NOMO-1 treated with DMSO at 0.1 percent for 48 hours (cell line): ENCODE data around the gene NPIPB6.
A peak's percentile ranks its signal among the peaks of the same experiment; 100 is the strongest.
"Not testable (repeated sequence)": the region's sequence is repeated elsewhere in the genome, so short reads cannot be mapped to it uniquely, and the experiment has no call there.

Experiments
- DNase-seq: peaks from one replicate; lab custom pipeline; 2025; ENCODE audit not compliant: unreplicated experiment; lab: John Stamatoyannopoulos, UW

Gene NPIPB6

DNA sequence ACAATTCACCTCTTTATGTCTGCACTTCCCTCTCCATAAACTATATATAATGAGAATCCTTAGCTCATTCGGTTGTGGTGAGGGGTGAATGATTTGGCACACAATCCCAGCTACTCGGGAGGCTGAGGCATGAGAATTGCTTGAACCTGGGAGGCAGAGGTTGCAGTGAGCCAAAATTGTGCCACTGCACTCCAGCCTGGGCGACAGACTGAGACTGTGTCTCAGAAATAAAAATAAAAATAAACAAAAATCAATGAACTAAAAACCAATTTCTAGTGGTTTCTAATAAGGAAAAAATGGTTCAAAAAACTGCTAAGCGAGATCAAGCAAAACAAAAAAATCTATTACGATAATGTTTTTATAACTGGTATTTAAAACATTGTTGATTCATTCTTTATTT lies at the start of gene NPIPB6:
Gene NPIPB6 (minus strand): TSS at position 101 of the 400 bp plus-strand sequence. CDS start 686 bp downstream, outside the sequence.
- DNase-seq: not testable (repeated sequence)

DNA sequence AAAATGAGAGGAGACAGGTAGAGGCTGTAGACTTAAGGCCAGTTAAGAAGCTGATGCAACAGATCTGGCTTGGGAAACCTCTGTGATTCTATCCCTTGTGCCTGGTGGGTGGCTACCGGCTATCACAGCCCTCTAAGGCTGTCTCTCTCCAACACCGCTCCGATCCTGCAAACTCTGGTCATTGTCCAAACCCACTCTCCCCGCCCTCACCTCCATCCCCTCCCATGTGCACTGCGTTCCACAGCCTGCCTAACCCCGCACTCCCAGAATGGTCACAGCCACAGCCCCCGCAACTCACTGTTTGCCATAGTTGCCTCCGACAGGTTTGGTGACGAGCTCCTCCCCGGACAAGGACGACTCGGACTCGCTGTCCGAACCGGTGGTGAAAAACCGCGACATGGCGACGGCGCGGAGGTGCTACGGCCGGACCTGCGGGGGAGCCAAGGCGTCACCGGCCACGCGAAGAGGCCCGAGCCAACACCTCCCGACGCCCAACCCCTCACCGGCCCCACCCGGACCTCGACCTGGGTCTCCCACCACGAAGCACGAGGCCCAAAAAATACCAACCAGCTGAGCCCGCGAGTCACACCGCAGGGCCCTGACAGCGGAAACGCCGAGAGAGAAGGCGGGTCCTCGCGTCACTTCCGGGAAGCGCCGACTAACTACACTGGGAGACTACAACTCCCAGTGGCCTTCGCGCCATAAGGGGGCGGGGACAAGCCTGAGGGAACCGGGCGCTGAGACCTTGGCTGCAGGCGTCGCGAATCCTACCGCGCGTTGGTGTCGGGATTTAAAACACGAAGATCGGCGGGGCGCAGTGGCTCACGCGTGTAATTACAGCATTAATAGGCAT lies 40.1 kb upstream of the NPIPB6 start, which contains the start of gene EIF3CL:
Gene EIF3CL (minus strand): TSS at position 622 of the 853 bp plus-strand sequence. CDS start 223 bp downstream, at position 399.
- DNase-seq: not testable (repeated sequence)

DNA sequence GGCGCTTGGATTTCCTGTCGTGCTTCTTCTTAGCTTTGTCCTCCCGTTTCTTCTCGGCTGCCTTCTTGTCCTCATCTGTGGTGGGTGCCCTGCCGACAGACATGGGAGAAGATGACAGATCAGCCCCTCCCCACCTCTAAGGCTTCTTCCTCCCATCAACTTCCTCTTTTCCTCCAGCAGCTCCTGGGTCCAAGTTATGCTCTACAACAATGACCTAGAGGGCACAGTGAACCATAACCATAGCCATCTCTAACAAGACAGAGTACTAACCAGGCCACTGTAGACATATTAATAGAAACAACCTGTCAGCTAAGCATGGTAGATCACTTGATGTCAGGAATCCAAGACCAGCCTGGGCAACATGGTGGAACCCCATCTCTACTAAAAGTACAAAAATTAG lies 28.7 kb upstream of the NPIPB6 start:
- DNase-seq: not testable (repeated sequence)

DNA sequence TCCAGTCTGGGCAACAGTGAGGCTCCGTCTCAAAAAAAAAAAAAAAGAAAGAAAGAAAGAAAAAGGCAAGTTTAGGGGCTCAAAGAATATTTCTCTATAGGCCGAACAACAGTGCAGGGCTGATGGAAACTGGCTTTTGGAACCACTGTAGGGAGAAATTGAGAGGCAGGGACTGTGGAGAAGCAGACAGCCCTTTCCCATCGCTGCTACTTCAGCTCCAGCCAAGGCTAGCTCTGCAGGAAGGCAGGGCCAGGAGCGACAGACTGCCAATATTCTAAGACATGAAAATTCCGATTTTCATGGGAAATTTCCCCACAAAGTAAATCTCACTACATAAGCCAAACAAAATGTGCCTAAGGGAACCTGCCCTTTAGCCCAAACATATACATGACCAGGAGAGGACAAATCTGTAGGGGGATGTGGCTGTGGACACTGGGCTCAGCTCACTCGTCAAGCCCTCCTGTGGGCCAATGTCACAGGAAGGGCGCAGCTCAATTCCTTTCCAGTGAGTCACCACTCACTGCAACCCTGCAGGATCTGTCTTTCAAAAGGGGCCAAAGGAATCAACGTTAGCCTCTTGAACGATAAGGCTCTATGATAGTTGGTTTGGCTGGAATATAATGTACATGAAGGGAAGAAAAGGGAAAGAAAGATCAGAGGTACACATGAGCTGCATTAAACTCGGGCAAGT lies 19.0 kb upstream of the NPIPB6 start:
- not testable (repeated sequence) for DNase-seq

DNA sequence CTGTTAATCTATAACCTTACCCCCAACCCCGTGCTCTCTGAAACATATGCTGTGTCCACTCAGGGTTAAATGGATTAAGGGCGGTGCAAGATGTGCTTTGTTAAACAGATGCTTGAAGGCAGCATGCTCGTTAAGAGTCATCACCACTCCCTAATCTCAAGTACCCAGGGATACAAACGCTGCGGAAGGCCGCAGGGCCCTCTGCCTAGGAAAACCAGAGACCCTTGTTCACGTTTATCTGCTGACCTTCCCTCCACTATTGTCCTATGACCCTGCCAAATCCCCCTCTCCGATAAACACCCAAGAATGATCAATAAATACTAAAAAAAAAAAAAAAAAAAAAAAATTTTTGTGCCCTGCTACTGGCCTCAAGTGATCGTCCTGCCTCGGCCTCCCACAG lies 14.5 kb upstream of the NPIPB6 start:
- DNase-seq: not testable (repeated sequence)

DNA sequence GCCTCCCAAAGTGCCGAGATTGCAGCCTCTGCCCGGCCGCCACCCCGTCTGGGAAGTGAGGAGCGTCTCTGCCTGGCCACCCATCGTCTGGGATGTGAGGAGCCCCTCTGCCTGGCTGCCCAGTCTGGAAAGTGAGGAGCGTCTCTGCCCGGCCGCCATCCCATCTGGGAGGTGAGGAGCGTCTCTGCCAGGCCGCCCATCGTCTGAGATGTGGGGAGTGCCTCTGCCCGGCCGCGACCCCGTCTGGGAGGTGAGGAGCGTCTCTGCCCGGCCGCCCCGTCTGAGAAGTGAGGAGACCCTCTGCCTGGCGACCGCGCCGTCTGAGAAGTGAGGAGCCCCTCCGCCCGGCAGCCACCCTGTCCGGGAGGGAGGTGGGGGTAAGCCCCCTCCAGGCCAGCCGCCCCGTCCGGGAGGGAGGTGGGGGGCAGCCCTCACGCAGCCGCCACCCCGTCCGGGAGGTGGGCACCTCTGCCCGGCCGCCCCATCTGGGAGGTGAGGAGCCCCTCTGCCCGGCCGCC lies 13.9 kb upstream of the NPIPB6 start:
- DNase-seq: not testable (repeated sequence)

DNA sequence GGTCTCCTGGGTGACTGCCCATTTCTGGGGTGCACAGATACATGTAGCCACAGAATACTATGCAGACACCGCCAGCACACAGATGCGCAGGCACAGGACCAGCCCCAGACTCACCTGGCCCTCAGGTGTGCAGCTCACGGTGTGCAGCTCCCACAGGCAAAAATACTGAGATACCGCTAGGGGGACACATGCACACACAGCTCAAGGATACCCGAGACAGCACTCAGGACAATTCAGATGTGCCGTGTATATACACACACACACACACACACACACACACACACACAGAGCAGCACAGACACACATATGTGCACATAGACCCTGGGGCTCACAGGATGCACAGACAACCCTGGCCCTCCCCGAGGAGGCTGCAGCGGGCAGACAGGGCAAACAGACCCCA lies 11.8 kb upstream of the NPIPB6 start:
- not testable (repeated sequence) for DNase-seq

DNA sequence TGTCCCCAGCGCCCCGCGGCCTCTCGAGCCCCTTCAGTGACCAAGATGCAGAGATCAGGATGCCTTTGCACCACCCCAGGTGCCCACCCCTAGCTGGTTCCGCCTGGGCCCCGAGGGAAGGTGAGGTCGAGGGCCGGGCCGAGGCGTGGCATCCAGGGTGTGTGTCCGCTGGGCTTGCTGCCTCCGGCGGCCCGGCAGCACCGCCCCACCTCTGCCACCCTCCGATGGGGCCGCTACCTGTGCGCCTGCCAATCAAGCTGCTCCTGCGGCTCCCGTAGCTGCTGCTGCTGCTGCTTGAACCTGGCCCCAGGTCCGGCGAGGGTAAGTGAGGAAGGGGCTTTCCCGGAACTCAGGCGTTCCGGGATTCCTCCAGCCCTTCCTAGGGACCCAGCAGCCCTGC lies 11.0 kb upstream of the NPIPB6 start:
- DNase-seq: not testable (repeated sequence)

DNA sequence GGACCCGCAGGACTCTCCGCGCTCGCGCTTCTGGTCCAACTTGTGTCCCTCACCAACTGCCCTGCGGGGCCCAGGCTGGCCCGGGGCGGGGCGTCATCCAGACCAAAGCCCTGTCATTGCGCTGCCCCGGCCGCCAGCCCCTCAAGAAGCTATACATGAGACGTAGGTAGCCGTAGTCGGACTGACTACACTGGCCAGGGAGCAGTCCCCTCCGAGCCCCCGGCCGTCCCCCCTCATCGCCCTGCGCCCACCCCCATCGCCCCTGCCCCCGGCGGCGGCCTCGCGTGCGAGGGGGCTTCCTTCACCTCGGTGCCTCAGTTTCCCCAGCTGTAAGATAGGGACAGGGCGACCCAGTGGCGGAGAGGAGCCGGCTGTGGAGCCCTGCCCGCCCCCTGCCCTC lies 4.6 kb upstream of the NPIPB6 start:
- not testable (repeated sequence) for DNase-seq

DNA sequence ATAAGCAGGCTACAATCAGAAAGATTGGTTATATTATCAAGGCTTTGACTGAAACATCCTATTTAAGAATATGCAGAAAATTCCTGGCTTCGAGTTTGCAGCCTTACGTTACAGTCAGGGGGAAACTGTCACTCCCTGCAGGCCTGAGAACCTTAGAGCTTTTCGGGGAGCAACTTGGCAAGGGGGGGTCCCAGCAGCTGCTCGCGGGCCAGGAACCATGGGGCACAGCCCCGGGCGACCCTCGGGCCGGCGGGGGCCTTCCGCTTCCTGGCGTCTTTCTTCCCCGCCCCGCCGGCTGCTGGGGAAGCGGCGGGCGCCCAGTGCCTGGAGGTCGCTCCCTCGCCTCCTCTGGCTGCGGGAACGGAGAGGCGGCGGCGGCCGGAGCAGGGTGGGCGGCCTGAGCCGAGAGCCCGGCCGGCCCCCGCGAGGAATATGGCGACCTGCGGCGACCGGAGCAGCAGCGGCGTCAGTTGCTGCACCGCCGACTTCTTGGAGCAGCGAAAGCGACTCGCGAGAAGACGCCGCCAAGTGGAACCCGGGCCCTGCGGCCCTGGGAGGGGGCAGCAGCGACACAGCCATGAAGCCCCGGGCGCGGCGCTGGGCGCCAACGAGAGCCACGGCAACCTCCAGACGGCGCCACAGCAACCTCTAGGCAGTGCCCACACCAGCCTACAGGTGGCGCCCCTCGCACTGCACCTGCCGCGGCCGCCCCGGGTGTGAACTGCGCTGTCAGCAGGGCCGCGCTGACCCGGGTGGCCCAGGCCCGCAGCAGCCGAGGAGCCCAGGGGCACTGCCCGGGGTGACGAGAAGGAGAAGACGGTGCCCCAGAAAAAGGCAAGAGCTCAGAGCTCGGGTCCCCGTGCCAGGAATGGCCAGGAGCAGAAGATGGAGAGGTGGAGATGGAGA lies 1.2 kb upstream of the NPIPB6 start:
- DNase-seq: not testable (repeated sequence)

DNA sequence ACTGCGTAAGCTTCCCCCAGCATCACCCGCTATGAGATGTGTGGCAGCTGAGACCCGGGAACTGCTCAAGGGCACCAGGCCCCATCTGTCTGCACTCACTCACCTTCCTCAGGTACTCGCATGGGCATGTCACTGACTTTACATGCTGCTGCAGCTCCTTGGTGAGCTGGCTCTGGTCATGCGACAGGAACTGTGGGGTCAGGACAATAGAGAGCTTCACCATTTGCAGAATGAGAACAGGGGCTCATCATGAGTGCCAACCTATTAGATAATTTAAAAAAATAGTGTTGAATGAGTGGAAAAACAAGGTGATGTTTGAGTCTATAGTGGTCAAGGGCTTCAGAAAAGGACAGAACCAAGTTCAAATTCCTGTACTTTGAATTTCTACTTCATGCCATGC lies 708 bp downstream of the NPIPB6 start:
- not testable (repeated sequence) for DNase-seq

DNA sequence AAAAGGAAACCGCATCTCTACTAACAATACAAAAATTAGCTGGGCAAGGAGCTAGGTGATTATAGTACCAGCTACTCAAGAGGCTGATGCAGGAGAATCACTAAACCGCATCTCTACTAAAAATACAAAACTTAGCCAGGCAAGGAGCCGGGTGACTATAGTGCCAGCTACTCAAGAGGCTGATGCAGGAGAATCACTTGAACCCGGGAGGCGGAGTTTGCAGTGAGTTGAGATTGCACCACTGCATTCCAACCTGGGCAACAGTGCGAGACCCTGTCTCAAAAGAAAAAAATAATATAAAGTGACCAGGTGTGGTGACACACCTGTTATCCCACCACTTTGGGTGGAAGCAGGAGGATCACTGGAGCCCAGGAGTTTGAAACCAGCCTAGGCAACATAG lies 25.1 kb downstream of the NPIPB6 start:
- DNase-seq: not testable (repeated sequence)

DNA sequence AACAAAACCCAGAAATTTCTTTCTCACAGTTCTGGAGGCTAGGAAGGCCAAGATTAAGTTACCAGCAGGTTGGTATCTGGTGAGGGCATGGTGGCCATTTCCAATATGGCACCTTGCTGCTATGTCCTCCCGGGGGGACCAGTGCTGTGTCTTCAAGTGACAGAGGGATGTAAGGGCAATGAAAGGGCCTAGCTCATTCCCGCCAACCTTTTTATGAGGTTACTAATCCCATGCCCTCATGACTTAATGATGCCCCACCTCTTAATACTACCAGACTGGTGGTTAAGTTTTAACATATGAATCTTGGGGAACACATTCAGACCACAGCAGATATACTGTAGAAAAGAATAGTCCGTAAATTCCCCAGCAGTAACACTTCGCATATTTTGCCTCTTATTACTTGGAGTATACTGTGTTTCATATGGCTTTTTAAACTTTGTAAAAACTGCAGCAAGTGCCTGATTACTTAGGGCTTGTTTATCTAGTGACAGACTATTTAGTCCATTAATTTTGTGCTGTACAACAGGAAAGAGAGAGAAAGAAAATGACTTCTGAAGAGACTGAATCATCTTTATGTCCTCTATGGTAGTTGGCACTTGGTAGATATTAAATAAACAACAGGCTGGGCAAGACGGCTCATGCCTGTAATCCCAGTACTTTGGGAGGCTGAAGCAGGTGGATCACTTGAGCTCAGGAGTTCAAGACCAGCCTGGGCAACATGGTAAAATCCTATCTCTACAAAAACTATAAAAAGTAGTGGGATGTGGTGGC lies 26.2 kb downstream of the NPIPB6 start:
- DNase-seq: not testable (repeated sequence)

DNA sequence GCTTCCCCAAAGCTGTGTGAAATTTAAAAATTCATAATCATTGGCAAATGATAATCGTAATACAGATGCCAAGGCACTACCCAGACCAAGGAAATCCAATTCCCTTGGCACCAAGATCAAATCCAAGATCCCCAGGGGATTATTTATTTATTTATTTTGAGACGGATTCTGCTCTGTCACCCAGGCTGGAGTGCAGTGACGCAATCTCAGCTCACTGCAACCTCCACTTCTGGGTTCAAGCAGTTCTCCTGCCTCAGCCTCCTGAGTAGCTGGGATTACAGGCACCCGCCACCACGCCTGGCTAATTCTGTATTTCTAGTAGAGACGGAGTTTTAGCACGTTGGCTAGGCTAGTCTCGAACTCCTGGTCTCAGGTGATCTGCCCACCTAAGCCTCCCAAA lies 27.6 kb downstream of the NPIPB6 start:
- DNase-seq: not testable (repeated sequence)

DNA sequence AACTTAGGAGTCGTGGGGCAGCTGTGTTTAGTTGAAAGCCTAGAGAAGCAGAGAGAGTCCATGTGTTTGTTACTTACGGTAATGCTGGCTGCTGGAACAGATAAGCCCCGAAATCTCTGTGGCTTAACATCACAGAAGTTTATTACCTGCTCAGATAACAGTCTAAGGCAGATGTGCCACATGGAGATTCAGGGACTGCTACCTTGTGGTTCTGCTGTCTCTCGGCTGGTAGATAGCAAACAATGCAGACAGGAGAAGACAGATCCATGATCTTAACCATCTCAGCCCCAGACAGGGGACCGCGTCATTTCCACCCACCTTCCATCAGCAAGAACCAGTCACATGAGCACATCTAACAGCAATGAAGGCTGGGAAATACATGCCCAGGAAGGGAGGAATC lies 30.7 kb downstream of the NPIPB6 start:
- DNase-seq: not testable (repeated sequence)

DNA sequence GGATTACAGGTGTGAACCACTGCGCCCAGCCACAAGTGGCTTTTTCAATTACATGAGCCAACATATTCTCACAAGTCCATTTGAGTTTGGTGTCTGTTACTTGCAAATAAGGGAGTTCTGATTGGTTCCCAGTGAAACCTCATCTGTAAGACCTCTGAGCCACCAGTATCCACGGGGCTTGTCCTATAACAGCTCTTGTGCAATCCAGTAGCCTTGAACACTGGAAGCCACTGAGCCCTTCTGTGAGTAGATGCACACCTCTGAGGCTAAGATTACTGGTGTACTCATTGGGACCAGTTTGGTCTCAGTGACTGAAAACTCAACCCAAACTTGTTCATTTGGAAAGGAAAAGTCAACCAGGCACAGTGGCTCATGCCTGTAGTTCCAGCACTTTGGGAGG lies 32.3 kb downstream of the NPIPB6 start:
- DNase-seq: not testable (repeated sequence)

DNA sequence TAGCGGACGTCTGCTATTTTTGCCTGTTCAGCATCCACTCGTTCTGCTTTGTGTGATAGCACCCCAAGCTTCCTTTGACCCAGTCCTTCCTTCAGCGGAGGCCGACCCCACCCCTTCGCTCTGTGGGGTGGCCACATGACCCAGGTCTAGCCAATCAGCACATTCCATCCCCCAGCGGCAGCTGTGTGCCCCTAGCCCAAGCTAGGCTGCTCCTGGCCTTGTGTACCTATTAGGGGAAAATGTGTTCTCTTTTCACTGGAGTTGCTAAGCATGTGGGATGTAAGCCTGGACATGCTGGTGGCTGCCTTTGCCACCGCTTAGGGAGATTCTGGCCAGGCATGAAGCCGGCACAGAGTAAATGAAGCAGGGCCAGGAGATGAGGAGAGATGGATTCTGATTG lies 33.1 kb downstream of the NPIPB6 start:
- not testable (repeated sequence) for DNase-seq

DNA sequence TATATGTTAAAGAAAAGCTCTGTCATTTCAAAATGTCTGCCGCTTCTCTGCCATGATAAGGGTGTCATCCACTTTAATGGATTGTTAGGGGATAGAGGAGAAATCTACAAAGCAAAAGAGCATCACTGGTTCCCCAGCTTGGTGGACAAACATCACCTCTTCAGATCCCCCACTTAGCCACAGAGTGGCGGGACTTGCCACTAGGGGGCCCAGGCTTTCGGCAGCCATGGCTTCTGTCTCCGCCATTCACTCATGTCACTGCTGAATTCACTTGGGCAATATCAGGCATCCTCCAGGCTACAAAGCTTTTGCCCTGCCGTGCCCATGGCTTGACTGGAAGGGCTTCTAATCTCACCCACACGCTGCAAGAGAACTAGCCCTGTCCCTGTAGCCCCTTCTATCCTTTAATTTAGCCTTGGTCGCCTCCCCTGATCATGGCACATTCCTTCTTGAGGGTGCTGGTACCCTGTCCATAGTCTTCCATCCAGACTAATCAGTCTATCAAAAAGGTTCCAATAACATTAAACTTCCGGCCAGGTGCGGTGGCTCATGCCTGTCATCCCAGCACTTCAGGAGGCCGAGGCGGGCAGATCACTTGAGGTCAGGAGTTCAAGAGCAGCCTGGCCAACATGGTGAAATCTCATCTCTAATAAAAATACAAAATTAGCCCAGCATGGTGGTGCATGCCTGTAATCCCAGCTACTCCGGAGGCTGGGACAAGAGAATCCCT lies 36.3 kb downstream of the NPIPB6 start:
- DNase-seq: peak; percentile 59

DNA sequence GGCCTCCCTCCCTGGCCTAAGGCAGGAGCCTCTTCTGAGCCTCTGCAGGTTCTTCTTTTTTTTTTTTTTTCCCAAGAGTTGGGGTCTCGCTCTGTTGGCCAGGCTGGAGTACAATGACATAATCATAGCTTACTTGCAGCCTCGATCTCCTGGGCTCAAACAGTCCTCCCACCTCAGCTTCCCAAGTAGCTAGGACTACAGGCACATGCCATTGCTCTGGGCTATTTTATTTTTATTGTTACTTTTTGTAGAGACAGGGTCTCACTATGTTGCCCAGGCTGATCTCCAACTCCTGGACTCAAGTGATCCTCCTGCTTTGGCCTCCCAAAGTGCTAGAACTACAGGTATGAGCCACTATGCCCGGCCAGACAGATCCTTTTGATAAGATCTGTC lies 38.4 kb downstream of the NPIPB6 start:
- DNase-seq: no peak
